ENCODE data around the gene FAM229A. TPM values are rescaled to one million over a fixed set of nuclear protein-coding genes. Genes with fewer than 3 reads are reported as not detected.

Gene FAM229A
- total and polyA plus RNA-seq, 4 donors, result 1.6 to 3.3 (median 2.1) TPM

DNA sequence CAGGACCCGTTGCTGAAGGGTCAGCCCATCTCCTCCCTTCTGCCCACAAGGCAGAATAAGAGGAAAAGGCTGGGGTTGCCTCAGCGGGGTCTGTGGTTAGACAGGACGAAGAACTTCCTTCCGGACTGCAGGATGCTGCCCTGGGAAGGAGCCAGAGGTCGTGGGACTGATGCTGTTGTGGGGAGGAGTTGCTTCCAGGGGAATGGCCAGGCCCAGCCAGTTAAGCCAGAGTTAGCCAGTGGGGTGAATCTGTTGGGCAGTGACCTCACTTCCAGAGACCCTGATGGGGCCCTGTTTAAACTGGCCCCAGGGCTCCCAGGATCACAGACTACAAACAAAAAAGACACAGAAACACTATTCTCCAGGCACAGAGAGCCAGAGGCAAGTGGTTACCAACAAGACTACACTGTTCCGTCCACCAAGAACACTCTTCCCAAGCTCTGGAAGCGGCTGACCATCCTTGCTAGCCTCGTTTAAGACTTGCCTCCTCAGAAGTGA lies 13.0 kb downstream of the FAM229A start:
- 63% methylated on average over 8 of the region's 8 CpGs for WGBS
- Histone ChIP-seq H3K9me3 (ENCODE audit: control insufficient read depth in 4 of 4, low read length in 3 of 4) (no peaks in the 10 kb centered on the region), H3K36me3 (ENCODE audit: control insufficient read depth in 4 of 4, insufficient read depth in 3 of 4, low read depth in 1 of 4, low read length in 3 of 4) (no peaks in the 10 kb centered on the region), H3K9ac (ENCODE audit: low read depth in 1 of 2, low read length in 2 of 2) (no peak overlapping the region), H3K4me1 (ENCODE audit: control insufficient read depth in 4 of 4, insufficient read depth in 4 of 4, low read length in 3 of 4) (peaks cover 9 to 36% (median 18%) of the 10 kb centered on the region in 4 donors), H3K27me3 (ENCODE audit: control insufficient read depth in 4 of 4, insufficient read depth in 4 of 4, low read length in 3 of 4) (no peaks in the 10 kb centered on the region), H3K27ac (ENCODE audit: low read depth in 1 of 2, low read length in 2 of 2) (peak overlapping the region; percentile 39 to 48), H3K4me3 (ENCODE audit: low read depth in 1 of 3, low read length in 3 of 3) (no peak overlapping the region)
- TF ChIP-seq EGR1 (IDR thresholded peaks at IDR 0.05; ENCODE audit: low read depth in 2 of 2) (no peak), SP1 (IDR thresholded peaks at IDR 0.05) (peak; percentile 51), HNF4G (IDR thresholded peaks at IDR 0.05) (no peak), NR2F2 (IDR thresholded peaks at IDR 0.05) (peak; percentile 98), RAD21 (IDR thresholded peaks at IDR 0.05) (peak in 1 of 2 donors; percentile 11), RXRA (IDR thresholded peaks at IDR 0.05) (peak in 1 of 2 donors; percentile 46), JUND (IDR thresholded peaks at IDR 0.05) (no peak)
- TF ChIP-seq, protein P1, sequence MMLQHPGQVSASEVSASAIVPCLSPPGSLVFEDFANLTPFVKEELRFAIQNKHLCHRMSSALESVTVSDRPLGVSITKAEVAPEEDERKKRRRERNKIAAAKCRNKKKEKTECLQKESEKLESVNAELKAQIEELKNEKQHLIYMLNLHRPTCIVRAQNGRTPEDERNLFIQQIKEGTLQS (IDR thresholded peaks at IDR 0.05), result no peak
- DNase-seq (ENCODE audit: low spot score), result no peak

DNA sequence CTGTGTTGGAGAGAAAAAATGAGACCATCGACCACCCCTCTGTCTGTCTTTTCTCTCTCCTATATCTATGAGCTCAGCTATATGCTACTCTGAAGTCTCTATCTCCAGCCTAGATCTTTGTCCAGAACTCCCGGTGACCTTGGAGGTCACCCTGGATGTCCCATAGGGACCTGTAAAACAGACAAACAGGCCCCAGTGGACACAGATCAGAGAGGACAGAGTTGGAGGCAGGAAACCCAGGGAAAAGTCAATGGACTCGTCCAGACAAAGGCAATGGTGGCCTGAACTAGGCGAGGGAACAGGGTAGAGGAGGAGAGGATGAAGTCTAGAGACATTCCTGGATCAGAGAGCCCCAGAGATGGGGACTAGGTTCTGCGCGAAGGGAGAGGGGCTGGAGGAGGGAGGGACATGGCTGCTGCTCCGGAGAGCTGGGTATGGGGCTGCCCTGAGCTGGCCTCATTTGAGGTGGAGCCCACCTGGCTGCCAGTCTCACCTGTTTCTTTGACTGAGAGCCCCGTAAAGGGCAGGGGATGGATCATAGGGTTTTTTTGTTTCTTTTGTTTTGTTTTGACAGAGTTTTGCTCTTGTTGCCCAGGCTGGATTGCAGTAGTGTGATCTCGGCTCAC lies 15.6 kb downstream of the FAM229A start:
- H3K9me3 ChIP-seq (ENCODE audit: control insufficient read depth in 4 of 4, low read length in 3 of 4), result no peaks in the 10 kb centered on the region
- no peaks in the 10 kb centered on the region for H3K36me3 ChIP-seq (ENCODE audit: control insufficient read depth in 4 of 4, insufficient read depth in 3 of 4, low read depth in 1 of 4, low read length in 3 of 4)
- TF ChIP-seq RAD21 (IDR thresholded peaks at IDR 0.05) (no peak), YY1 (IDR thresholded peaks at IDR 0.05) (no peak), RXRA (IDR thresholded peaks at IDR 0.05) (no peak), HNF4A (conservative IDR thresholded peaks at IDR 0.05) (no peak), FOXA1 (IDR thresholded peaks at IDR 0.05) (no peak), HNF4G (IDR thresholded peaks at IDR 0.05) (no peak)
- TF ChIP-seq, protein P1 (IDR thresholded peaks at IDR 0.05), result no peak
- WGBS, result 93% methylated on average over 9 of the region's 9 CpGs
- peaks cover 0 to 12% (median 6%) of the 10 kb centered on the region in 4 donors for H3K4me1 ChIP-seq (ENCODE audit: control insufficient read depth in 4 of 4, insufficient read depth in 4 of 4, low read length in 3 of 4)
- DNase-seq (ENCODE audit: low spot score), result no peak
- no peak overlapping the region for H3K27ac ChIP-seq (ENCODE audit: low read depth in 1 of 2, low read length in 2 of 2)
- H3K27me3 ChIP-seq (ENCODE audit: control insufficient read depth in 4 of 4, insufficient read depth in 4 of 4, low read length in 3 of 4), result no peaks in the 10 kb centered on the region
- no peak overlapping the region for H3K4me3 ChIP-seq (ENCODE audit: low read depth in 1 of 3, low read length in 3 of 3)
- H3K9ac ChIP-seq (ENCODE audit: low read depth in 1 of 2, low read length in 2 of 2), result no peak overlapping the region

DNA sequence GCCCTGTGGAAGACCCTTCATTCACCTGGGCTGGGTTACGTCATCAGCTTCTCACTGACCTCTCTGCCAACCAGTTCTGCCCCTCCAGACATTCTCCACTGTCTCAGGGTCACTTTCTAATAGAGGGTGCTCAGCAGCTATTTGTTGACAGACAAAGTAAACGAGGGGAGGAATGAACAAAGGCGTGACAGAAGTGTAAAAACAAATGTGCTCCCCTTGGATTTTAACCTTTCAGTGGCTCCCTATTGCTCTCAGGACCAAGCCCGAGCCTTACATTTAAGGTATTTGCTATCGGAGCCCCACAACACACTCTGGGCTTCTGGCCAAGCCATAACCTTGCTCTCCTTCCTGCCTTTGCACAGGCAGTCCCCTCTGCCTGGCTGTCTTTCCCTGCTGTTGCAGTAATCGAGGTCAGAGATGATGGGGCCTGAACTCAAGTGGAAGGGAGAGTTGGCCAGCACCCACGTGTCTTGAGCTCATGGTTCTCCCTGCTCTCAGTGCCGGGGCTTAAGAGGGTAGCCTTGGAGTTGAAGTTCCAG lies 16.9 kb downstream of the FAM229A start:
- WGBS, result 43% methylated on average over 8 of the region's 8 CpGs
- Histone ChIP-seq H3K9me3 (ENCODE audit: control insufficient read depth in 4 of 4, low read length in 3 of 4) (no peaks in the 10 kb centered on the region), H3K4me3 (ENCODE audit: low read depth in 1 of 3, low read length in 3 of 3) (no peak overlapping the region), H3K27me3 (ENCODE audit: control insufficient read depth in 4 of 4, insufficient read depth in 4 of 4, low read length in 3 of 4) (no peaks in the 10 kb centered on the region), H3K4me1 (ENCODE audit: control insufficient read depth in 4 of 4, insufficient read depth in 4 of 4, low read length in 3 of 4) (peaks cover 0 to 8% (median 5%) of the 10 kb centered on the region in 4 donors), H3K36me3 (ENCODE audit: control insufficient read depth in 4 of 4, insufficient read depth in 3 of 4, low read depth in 1 of 4, low read length in 3 of 4) (no peaks in the 10 kb centered on the region), H3K27ac (ENCODE audit: low read depth in 1 of 2, low read length in 2 of 2) (no peak overlapping the region), H3K9ac (ENCODE audit: low read depth in 1 of 2, low read length in 2 of 2) (no peak overlapping the region)
- TF ChIP-seq, protein P2, sequence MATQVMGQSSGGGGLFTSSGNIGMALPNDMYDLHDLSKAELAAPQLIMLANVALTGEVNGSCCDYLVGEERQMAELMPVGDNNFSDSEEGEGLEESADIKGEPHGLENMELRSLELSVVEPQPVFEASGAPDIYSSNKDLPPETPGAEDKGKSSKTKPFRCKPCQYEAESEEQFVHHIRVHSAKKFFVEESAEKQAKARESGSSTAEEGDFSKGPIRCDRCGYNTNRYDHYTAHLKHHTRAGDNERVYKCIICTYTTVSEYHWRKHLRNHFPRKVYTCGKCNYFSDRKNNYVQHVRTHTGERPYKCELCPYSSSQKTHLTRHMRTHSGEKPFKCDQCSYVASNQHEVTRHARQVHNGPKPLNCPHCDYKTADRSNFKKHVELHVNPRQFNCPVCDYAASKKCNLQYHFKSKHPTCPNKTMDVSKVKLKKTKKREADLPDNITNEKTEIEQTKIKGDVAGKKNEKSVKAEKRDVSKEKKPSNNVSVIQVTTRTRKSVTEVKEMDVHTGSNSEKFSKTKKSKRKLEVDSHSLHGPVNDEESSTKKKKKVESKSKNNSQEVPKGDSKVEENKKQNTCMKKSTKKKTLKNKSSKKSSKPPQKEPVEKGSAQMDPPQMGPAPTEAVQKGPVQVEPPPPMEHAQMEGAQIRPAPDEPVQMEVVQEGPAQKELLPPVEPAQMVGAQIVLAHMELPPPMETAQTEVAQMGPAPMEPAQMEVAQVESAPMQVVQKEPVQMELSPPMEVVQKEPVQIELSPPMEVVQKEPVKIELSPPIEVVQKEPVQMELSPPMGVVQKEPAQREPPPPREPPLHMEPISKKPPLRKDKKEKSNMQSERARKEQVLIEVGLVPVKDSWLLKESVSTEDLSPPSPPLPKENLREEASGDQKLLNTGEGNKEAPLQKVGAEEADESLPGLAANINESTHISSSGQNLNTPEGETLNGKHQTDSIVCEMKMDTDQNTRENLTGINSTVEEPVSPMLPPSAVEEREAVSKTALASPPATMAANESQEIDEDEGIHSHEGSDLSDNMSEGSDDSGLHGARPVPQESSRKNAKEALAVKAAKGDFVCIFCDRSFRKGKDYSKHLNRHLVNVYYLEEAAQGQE (IDR thresholded peaks at IDR 0.05), result no peak
- TF ChIP-seq, protein P3, sequence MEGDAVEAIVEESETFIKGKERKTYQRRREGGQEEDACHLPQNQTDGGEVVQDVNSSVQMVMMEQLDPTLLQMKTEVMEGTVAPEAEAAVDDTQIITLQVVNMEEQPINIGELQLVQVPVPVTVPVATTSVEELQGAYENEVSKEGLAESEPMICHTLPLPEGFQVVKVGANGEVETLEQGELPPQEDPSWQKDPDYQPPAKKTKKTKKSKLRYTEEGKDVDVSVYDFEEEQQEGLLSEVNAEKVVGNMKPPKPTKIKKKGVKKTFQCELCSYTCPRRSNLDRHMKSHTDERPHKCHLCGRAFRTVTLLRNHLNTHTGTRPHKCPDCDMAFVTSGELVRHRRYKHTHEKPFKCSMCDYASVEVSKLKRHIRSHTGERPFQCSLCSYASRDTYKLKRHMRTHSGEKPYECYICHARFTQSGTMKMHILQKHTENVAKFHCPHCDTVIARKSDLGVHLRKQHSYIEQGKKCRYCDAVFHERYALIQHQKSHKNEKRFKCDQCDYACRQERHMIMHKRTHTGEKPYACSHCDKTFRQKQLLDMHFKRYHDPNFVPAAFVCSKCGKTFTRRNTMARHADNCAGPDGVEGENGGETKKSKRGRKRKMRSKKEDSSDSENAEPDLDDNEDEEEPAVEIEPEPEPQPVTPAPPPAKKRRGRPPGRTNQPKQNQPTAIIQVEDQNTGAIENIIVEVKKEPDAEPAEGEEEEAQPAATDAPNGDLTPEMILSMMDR (IDR thresholded peaks at IDR 0.05; ENCODE audit: low read depth, low read length, missing input control), result no peak
- TF ChIP-seq, protein P4, sequence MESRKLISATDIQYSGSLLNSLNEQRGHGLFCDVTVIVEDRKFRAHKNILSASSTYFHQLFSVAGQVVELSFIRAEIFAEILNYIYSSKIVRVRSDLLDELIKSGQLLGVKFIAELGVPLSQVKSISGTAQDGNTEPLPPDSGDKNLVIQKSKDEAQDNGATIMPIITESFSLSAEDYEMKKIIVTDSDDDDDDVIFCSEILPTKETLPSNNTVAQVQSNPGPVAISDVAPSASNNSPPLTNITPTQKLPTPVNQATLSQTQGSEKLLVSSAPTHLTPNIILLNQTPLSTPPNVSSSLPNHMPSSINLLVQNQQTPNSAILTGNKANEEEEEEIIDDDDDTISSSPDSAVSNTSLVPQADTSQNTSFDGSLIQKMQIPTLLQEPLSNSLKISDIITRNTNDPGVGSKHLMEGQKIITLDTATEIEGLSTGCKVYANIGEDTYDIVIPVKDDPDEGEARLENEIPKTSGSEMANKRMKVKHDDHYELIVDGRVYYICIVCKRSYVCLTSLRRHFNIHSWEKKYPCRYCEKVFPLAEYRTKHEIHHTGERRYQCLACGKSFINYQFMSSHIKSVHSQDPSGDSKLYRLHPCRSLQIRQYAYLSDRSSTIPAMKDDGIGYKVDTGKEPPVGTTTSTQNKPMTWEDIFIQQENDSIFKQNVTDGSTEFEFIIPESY (IDR thresholded peaks at IDR 0.05), result no peak
- peak; percentile 70 for TF ChIP-seq NR2F2 (IDR thresholded peaks at IDR 0.05)
- no peak for TF ChIP-seq HNF4A (conservative IDR thresholded peaks at IDR 0.05)
- peak in 1 of 2 donors; percentile 10 for TF ChIP-seq RAD21 (IDR thresholded peaks at IDR 0.05)
- TF ChIP-seq TAF1 (conservative IDR thresholded peaks at IDR 0.05), result no peak
- no peak for TF ChIP-seq HNF4G (IDR thresholded peaks at IDR 0.05)
- TF ChIP-seq FOXA1 (IDR thresholded peaks at IDR 0.05), result no peak
- peak in 1 of 2 donors; percentile 26 for TF ChIP-seq RXRA (IDR thresholded peaks at IDR 0.05)
- DNase-seq (ENCODE audit: low spot score), result no peak
